Spleen (tissue), 11 donors: Measurements from ENCODE around the gene DUSP2. TPM values are rescaled to one million over a fixed set of nuclear protein-coding genes. Genes with fewer than 3 reads are reported as not detected.

Source experiments
- DNase-seq: peaks from one replicate; pipeline ENCODE4 v3.0.0-alpha.2; 2020
- H3K27ac ChIP-seq, 8 donors: fragments of 200-600 bp; sonication (generic) in 7 of 8; 1 replicate in 4 of 8; 2 replicates in 4 of 8; pipeline versions ENCODE4 v1.5.0 to v1.8.0; 2016 to 2021; ENCODE audit warnings: inconsistent platforms in 4 of 8, mild to moderate bottlenecking in 4 of 8, moderate library complexity in 1 of 8
- H3K27me3 ChIP-seq, 7 donors: fragments of 200-600 bp; sonication (generic) in 6 of 7; replicated peaks in 1 of 7; 1 replicate in 4 of 7; 2 replicates in 3 of 7; pipeline versions ENCODE4 v1.5.0 to v1.8.0; 2016 to 2021; ENCODE audit warnings: inconsistent platforms in 3 of 7, mild to moderate bottlenecking in 1 of 7
- H3K36me3 ChIP-seq, 6 donors: fragments of 200-600 bp; sonication (generic) in 5 of 6; 1 replicate in 4 of 6; 2 replicates in 2 of 6; pipeline versions ENCODE4 v1.5.0 to v1.8.0; 2016 to 2021; ENCODE audit warnings: inconsistent platforms in 2 of 6
- H3K4me1 ChIP-seq, 6 donors: fragments of 200-600 bp; sonication (generic) in 5 of 6; 1 replicate in 3 of 6; 2 replicates in 3 of 6; pipeline versions ENCODE4 v1.5.0 to v1.8.0; 2016 to 2021; ENCODE audit warnings: inconsistent platforms in 3 of 6
- H3K4me3 ChIP-seq, 8 donors: fragments of 200-600 bp; sonication (generic) in 7 of 8; 1 replicate in 4 of 8; 2 replicates in 4 of 8; pipeline versions ENCODE4 v1.5.0 to v1.8.0; 2016 to 2021; ENCODE audit warnings: inconsistent platforms in 4 of 8, mild to moderate bottlenecking in 4 of 8, moderate library complexity in 2 of 8
- H3K9me3 ChIP-seq, 8 donors: fragments of 200-600 bp; sonication (generic) in 7 of 8; 1 replicate in 4 of 8; 2 replicates in 4 of 8; pipeline versions ENCODE4 v1.5.0 to v1.8.0; 2016 to 2021; ENCODE audit warnings: inconsistent platforms in 4 of 8
- CTCF ChIP-seq, 11 experiments: fragments of 200-600 bp in 7 of 11; fragments of 450-650 bp in 4 of 11; sonication (generic) in 4 of 11; IDR thresholded peaks in 8 of 11; conservative IDR thresholded peaks in 3 of 11; 1 replicate in 7 of 11; 2 replicates in 4 of 11; pipeline versions ENCODE4 v1.4.0 to v1.8.0; 2016 to 2021; ENCODE audit warnings: antibody characterized with exemption in 11 of 11, inconsistent platforms in 4 of 11, mild to moderate bottlenecking in 1 of 11
- POLR2A ChIP-seq, 3 donors: fragments of 450-650 bp; IDR thresholded peaks; one replicate each; pipeline ENCODE4 v1.5.1; 2017; ENCODE audit warnings: antibody characterized with exemption in 3 of 3, mild to moderate bottlenecking in 1 of 3
- POLR2AphosphoS5 ChIP-seq, 3 donors: sonication (generic); formaldehyde crosslinking; IDR thresholded peaks; one replicate each; pipeline ENCODE4 v1.5.1; 2017; ENCODE audit warnings: antibody characterized with exemption in 3 of 3
- WGBS, 5 donors: extraction: QIAGEN DNeasy Blood & Tissue Kit in 3 of 5; methylation state at CpG; one replicate each; pipeline versions ENCODE4 v1.1.5 to v1.1.7; 2013 to 2018; 5-methylcytosine and 5-hydroxymethylcytosine counted together
- intact Hi-C: fragments of 100-400 bp; cut with DNase I; formaldehyde crosslinking; loops from one replicate; pipeline ENCODE4 v1.15.0; 2023; ENCODE audit warnings: low total_unique reads
- polyA plus RNA-seq, 3 donors: library from polyadenylated mRNA; stranded (reverse); fragments of 200-250 nt; gene quantifications; one replicate each; pipeline ENCODE4 v1.2.1, GENCODE V29; 2013
- total RNA-seq, 7 donors: library from RNA; depleted of rRNA in 3 of 7; stranded (reverse); fragments of >200 nt in 3 of 7; fragmentation: NEBNext Ultra II Directional in 4 of 7; extraction: Animal tissue kit (Norgen Biotek cat#: 25700) in 4 of 7; gene quantifications; one replicate each; pipeline versions ENCODE4 v1.1.0 to v1.2.1, GENCODE V29; 2016 to 2021
- donor health status: healthy with polysubstance abuse.
- donor health status: DM: no; HTN: no; CAD: no; lungs with moderate emphysema.
- donor health status: DM: no; HTN: no; CAD: no.
- donor health status: Bipolar disorder and iron deficiency.
- donor health status: healthy.
- donor health status: DM: no; HTN: no; CAD: no.
- donor health status: DM: yes; HTN: yes; CAD: no.

DUSP2 gene
- total and polyA plus RNA-seq, 10 donors: 24.2 to 88.0 (median 46.3) TPM

DNA sequence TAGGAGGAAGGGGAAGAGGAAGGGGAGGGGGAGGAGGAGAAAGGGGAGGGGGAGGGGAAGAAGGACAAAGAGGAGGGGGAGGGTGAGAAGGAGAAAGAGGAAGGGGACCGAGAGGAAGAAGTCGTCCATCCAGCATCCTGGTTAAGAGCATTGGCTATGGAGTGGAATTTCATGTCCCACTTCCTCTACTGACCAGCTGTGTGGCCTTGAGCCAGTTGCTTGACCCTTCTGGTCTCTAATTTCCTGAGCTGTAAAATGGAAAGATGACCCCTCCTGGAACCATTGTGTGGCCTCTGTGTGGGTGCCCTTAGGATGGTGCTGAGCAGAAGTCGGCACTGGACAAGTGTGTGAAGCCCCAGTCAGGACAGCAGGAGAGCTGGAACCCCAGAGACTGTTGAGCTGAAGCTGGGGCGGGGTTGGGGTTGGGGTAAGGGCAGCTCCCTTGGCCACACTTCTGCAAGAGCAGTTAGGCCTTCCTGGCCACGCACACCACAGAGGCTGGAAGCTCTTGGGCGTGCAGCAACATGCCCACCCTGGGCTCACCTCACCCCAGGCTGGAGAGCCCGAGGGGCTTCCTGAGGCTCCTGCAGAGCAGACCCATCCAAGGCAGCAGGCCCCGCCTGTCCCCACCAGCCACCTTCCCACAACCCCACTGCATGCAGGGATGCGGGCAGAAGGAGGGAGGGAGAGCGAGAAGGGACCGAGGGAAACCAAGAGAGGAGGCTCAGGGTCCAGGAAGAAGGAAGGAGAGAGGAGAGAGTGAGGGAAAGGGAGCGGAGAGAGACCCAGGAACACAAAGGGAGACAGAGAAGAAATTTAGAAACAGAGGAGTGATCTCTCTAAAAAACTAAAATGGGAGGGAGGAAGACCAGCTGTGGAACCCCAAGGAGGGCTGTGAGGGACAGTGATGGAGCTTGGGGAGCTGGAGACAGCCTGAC lies 45.1 kb downstream of the DUSP2 start:
- Histone ChIP-seq H3K27me3 (no peaks in the 10 kb centered on the region), H3K9me3 (peaks cover 0 to 7% (median 5%) of the 10 kb centered on the region in 8 donors), H3K4me3 (no peak overlapping the region), H3K27ac (peak overlapping the region in 1 of 8 donors; percentile 28), H3K4me1 (peaks cover 0 to 45% (median 13%) of the 10 kb centered on the region in 6 donors), H3K36me3 (no peaks in the 10 kb centered on the region)
- intact Hi-C loops: no loop called here
- TF ChIP-seq POLR2A (IDR thresholded peaks at IDR 0.05): no peak
- peak in 1 of 3 donors; percentile 13 for TF ChIP-seq POLR2AphosphoS5 (IDR thresholded peaks at IDR 0.05)
- DNase-seq: peak; percentile 64
- 56 to 67% (median 65%) methylated on average over 10 to 12 of the region's 12 CpGs for WGBS, 5 donors

- Histone ChIP-seq H3K4me1 (peaks cover 0 to 40% (median 13%) of the 10 kb centered on the region in 6 donors), H3K36me3 (no peaks in the 10 kb centered on the region), H3K27me3 (no peaks in the 10 kb centered on the region), H3K9me3 (no peaks in the 10 kb centered on the region), H3K4me3 (no peak overlapping the region), H3K27ac (peak overlapping the region in 2 of 8 donors; percentile 48 to 49)
- intact Hi-C loops: no loop called here
- TF ChIP-seq POLR2AphosphoS5 (IDR thresholded peaks at IDR 0.05) (peak; percentile 14 to 34 (median 24)), POLR2A (IDR thresholded peaks at IDR 0.05) (no peak)
- DNase-seq: peak; percentile 68
- 66 to 83% (median 76%) methylated on average over 6 to 11 of the region's 11 CpGs for WGBS, 5 donors
Measured at GRCh38 chr2:96098900-96099590, 46.2 kb downstream of the DUSP2 start.

- WGBS, 5 donors: 76 to 85% (median 81%) methylated on average over 6 to 7 of the region's 7 CpGs
- intact Hi-C loops: no loop called here
- Histone ChIP-seq H3K4me3 (no peak overlapping the region), H3K9me3 (no peaks in the 10 kb centered on the region), H3K27ac (peak overlapping the region in 2 of 8 donors; percentile 48 to 49), H3K36me3 (no peaks in the 10 kb centered on the region), H3K27me3 (no peaks in the 10 kb centered on the region), H3K4me1 (peaks cover 0 to 33% (median 13%) of the 10 kb centered on the region in 6 donors)
- TF ChIP-seq POLR2AphosphoS5 (IDR thresholded peaks at IDR 0.05) (no peak), CTCF (IDR thresholded peaks at IDR 0.05 in 8 of 11, conservative IDR thresholded peaks at IDR 0.05 in 3 of 11) (no peak), POLR2A (IDR thresholded peaks at IDR 0.05) (no peak)
- peak; percentile 44 for DNase-seq
Measured at GRCh38 chr2:96097951-96098823, 47.1 kb downstream of the DUSP2 start.

GRCh38 chr2:96097441-96097840 lies 47.8 kb downstream of the DUSP2 start:
- Histone ChIP-seq H3K9me3 (no peaks in the 10 kb centered on the region), H3K4me1 (peaks cover 0 to 34% (median 18%) of the 10 kb centered on the region in 6 donors), H3K4me3 (no peak overlapping the region), H3K36me3 (no peaks in the 10 kb centered on the region), H3K27me3 (no peaks in the 10 kb centered on the region), H3K27ac (no peak overlapping the region)
- WGBS, 5 donors: 88 to 94% (median 92%) methylated on average over 5 of the region's 5 CpGs
- intact Hi-C loops: no loop called here
- TF ChIP-seq POLR2A (IDR thresholded peaks at IDR 0.05) (no peak), CTCF (IDR thresholded peaks at IDR 0.05 in 8 of 11, conservative IDR thresholded peaks at IDR 0.05 in 3 of 11) (no peak), POLR2AphosphoS5 (IDR thresholded peaks at IDR 0.05) (no peak)
- DNase-seq: no peak
